ENCODE results near the gene DCDC1.

DCDC1 gene

DNA sequence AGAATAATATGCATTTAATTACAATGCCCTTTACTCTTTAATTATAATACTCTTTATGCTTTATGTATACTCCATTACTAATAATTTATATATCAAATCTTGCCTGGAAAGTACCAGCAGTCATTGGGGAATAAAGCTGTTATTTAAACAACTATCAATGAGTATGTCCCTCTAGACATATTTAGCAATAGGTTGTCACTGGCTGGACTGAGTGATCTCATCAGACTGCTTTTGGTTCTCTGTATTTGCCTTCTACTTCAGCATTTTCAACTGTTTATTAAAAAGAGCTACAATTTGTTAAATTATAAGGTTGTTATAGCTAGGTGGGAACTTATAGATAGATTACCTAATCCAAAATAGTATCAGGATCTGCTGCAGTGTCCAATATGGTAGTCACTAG, 267.2 kb downstream of the DCDC1 start:
- DNase-seq: no peak

GRCh38 chr11:31096191-31096805, 273.2 kb downstream of the DCDC1 start:
- DNase-seq: no peak

DNA sequence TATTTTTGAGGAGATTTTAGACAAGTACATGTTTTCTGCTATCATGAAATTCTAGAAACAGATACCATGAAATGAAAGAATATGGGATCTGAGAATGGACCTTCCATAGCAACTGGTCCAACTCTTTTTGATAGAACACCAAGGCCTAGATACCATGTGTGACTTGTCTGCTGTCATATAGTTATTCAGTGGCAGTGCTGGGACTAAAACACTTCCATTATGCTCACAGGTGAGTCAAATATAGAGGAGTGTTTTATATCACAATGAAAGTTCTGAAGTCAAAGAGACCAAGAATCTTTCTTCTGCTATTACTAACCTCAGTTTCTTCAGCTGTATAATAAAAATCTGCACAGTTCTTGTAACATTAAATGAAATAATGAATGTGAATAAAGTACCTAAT, 276.9 kb downstream of the DCDC1 start:
- no peak for DNase-seq

DNA sequence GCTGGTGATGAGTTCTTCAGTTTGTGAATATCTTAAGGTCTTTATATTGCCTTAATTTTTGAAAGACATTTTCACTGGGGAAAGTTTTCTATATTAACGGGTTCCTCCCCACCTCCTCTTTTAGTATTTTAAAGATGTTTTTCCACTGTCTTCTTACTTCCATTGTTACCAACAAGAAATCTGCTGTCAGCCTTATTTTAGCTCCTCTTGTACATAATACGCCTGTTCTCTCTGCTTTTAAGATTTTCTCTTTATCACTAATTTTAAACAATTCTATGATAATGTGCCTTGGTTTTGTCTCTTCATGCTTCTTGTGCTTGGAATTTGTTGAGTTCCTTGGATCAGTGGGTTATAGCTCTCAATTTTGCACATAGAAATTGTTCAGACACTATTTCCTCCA, 280.4 kb downstream of the DCDC1 start:
- no peak for DNase-seq

DNA sequence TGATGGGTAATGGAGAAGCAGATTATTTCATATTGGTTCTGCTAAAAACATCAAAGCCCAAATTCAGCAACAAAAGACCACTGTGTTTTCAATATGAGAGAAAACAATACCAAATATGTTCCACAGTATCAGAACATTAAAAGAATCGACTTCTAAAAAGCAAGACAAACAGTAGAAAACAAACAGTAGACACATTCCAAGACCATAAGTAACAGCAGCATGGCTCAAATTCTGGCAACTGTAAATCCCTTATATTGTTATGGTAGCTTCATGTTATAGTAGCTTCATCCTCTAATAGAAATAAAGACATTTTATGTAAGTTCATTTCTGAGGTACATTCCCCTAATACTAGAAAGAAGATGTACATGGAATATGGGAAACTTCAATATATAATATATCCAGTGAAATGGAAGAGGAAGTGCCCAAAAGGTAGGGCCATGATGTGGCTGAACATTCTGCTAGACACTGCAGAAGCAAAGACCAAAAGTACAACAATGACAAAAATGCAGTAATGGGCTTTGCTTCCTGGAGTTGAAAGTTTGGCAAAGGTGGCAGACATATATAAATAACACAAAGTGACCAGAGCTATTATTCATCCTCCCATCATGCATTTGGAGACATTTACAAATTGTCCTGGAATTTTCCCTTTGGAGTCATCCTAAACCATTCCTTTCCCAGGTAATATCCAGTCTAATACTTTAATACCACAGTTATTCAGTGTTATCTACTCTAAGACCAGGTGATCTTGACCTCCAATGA, 299.9 kb downstream of the DCDC1 start:
- DNase-seq: no peak

GRCh38 chr11:31060880-31061279, 308.7 kb downstream of the DCDC1 start:
- DNase-seq: no peak

GRCh38 chr11:31059529-31059928, 310.0 kb downstream of the DCDC1 start:
- no peak for DNase-seq

DNA sequence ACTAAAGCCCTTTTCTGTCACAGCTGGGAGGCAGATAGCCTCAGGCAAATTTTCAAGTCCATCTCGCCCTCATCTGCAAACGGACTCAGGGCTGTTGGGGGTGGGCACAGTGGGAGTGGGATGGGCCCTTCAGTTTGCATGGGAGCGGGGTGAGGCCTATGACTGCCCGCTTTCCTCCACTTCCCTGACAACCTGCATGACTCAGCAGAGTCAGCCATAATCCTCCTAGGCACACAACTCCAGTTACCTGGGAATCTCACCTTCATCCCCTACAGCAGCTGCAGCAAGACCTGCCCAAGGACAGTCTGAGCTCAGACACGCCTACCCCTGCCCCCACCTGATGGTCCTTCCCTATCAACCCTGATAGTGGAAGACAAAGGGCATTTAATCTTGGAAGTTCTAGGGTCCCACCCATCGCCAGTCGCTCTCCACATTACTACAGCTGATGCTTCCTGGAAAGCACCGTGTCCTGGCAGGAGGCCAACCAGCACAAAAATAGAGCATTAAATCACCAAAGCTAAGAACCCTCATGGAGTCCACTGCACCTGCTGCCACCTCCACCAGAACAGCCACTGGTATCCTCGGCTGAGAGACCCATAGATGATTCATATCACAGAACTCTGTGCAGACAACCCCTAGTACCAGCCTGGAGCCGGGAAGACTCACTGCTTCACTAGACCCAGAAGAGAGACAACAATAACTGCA, 319.3 kb downstream of the DCDC1 start:
- DNase-seq: no peak

- no peak for DNase-seq
These were observed 324.2 kb downstream of the DCDC1 start for GRCh38 chr11:31045335-31045734.

DNA sequence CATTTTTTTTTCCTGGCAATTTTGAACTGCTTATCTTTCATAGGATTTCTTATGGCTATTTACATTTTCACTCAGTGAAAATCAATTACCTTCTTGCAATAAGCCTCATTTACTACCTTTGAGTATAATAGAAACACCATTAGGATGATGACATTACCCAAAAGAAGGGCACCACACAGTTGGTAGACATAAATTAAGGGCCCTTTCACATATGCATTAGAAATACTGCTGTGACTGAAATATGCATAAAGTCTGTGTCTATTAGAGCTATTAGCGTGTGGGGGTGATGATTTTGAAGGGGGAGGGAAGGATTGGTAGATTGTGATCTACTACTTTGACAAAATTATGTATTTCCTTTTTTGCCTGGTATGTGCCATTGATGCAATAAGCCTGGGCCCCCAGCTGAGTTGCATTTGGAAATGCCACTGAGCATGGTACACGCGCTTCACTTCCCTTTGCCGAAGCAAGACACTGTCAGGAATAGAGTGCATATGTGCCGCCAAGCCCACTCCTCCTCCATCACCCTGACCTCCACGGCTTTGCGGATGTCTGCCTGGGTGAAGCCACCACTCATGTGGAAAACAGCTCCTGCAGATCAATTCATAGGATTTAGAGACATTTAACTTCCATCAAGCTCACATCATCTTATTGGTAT, 339.3 kb downstream of the DCDC1 start:
- no peak for DNase-seq

GRCh38 chr11:31026315-31026714, 343.2 kb downstream of the DCDC1 start:
- no peak for DNase-seq

- DNase-seq: no peak
These were observed 347.5 kb downstream of the DCDC1 start for GRCh38 chr11:31022080-31022479.

DNA sequence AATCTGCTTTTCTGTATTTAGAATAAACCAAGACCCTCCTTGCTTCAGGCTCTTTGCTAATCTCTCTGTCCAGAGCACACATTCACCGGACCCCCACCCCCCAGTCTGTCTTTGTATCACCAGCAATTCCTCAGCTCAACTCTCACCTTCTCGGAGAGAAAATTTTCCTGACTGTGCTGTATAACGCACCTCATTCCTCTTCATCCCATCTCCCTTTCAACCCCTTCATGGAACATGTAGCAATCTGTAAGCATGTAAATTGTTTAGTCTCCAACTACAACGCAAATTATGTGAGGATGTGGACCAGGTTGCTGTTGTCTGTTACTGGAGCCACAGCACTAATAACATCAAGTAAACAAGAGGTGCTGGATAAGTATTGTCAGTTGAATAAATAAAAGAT, 349.8 kb downstream of the DCDC1 start:
- DNase-seq: no peak

DNA sequence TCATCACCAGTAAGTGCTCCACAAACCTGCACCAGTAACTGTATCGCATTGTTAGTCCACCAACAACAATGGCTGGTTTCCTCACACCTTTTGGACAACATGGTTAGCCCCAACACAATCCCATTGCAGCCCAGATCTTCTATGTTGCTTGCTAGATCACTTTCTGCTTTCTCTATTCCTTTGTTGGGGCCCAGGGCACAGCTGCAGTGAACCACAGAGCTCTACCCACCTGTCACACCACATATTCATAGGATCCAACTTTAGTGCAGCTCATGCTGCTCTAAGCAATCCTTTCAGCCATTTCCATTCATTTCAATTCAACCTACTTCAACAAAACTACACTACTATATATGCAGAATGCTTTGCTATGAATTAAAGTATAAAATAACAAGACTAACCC, 364.3 kb downstream of the DCDC1 start:
- no peak for DNase-seq

- no peak for DNase-seq
These were observed 368.1 kb downstream of the DCDC1 start for GRCh38 chr11:31001427-31001826.

GRCh38 chr11:31000381-31000780, 369.2 kb downstream of the DCDC1 start:
- DNase-seq: no peak

DNA sequence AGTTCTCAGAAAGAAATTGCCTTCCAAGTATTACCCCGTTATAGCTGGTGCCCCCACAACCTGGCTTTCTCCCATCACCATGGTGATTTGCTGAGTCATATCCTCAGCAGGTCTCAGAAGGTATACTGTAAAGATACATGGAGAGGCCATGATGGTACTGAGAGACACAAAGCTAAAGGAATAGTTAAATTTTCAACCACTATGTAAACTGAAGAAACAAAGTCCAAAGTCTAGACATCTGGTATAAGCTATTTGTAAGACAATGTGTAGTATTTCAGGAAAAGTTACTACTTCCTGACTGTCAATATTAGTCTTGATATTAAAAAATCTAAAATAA, 377.1 kb downstream of the DCDC1 start:
- DNase-seq: no peak

DNA sequence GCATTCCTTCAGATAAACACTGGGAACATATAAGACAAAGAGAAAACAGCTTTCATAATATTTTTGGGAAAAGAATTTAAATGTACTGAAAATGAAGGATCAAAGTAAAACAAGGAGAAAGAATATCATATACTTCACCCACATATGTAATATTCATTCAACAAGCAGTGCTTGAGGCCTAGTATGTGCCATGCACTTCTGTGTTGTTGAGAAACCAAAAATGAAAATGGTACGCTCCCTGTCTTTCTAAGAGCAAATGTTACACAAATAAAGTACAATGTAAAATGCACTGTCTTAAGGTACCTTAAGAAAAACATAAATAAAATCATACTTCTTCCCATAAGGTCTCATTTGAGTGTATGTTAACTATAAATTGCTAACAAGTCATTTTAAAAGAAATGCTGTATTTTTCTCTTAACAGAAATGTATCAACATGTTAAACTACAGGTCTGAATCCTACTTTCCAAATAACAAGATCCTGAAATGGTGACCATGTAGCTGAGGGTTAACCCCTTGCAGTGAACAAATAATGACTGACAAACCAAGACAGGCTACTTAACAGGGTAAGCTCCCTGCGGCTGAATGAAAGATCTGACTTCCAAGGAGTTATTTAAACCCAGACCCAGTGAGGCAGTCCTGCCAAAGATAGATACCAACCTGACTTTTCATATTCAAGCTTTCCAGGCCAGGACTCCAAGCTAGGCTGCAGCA, 377.6 kb downstream of the DCDC1 start:
- no peak for DNase-seq

GRCh38 chr11:30991376-30991775, 378.2 kb downstream of the DCDC1 start:
- DNase-seq: no peak

DNA sequence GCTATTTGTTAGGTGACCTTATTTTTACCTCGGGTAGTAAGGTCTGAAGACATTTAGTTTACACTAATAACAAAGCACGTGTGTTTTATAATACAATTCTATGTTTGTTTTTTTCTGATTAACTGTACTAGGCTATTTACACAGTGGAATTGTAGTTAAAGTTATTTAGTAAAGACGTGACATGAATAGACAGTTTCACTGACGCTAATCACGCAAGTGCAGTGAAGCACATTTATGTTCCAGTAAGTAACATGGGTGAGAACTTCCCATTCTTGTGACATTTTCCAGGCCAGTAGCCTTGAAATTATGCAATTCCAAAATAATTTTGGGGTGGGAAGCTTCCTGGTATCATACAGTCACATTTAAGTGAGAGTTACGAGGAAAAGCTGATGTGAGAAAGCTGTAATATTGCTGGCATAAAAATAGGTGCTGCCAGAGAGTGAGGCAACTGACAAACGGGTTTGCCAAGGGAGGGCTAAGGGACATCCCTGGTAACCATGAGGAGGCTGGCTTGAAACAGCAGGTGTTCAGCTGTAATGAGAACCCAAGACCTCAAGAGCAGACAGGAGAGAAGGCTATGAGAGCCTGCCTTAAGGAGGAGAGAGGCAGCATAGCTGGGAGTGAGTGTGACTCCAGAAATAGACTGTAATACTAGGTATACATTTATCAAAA, 378.8 kb downstream of the DCDC1 start:
- DNase-seq: no peak

- DNase-seq: no peak
These were observed 381.7 kb downstream of the DCDC1 start for GRCh38 chr11:30987819-30988218.

- DNase-seq: no peak
These were observed 384.0 kb downstream of the DCDC1 start for GRCh38 chr11:30985536-30985935.

GRCh38 chr11:30984827-30985226, 384.7 kb downstream of the DCDC1 start:
- no peak for DNase-seq
